ENCODE data around the gene BCL2L14. TPM values are rescaled to one million over a fixed set of nuclear protein-coding genes. Genes with fewer than 3 reads are reported as not detected.

The BCL2L14 gene
- polyA plus RNA-seq, 2 of the 4 experiments (the other 2 are of a cell fraction), result 0.06 TPM; not detected in 1

DNA sequence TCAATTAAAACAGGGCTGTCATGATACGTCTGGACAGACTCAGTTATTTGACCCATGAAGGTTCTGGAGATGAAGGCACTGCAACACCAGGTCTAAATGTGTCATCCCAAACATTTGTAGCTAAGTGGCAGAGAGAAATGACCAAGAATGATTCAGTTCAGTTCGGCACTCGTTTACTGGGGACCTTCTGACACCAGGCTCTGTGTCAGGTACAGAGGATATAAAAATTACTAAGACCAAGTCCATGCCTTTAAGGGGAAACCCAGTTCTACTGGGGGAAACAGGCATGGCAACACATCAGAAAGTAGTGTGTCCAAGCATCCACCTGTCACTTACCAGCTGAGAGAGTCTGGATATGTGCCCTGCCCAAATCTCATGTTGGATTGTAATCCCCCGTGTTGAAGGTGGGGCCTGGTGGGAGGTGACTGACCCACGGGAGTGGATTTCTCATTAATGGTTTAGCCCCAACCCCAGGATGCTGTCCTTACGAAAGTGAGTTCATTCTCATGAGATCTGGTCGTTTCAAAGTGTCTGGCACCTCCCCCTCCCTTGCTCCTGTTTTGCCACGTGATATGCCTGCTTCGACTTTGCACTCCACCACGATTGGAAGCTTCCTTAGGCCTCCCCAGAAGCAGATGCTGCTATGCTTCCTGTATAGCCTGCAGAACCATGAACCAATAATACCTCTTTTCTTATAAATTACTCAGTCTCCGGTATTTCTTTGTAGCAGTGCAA lies 41.9 kb upstream of the BCL2L14 start:
- ATAC-seq (no peak), DNase-seq (ENCODE audit: low read depth in 1 of 2, low spot score in 1 of 2) (no peak), FAIRE-seq (no peak)
- WGBS (ENCODE audit: missing lambda C conversion rate), result 44% methylated on average over 11 of the region's 11 CpGs
- Histone ChIP-seq H3K4me3 (no peak overlapping the region), H3K9me3 (peaks cover 14% of the 10 kb centered on the region; the same call in 2 of the 3 replicates), H3K4me1 (0 out of 3 replicates have a peak, but pooled peaks cover 3% of the 10 kb centered on the region), H3K4me2 (no peak overlapping the region), H3K27ac (no peak overlapping the region)
- POLR2A ChIA-PET, result no interaction called here
- CTCF ChIA-PET, result interaction anchor here (2.0 kb wide), 1 partner anchor 448 kb away, joined by 9 read pairs; no protein-coding TSS in a partner anchor
- no peak for TF ChIP-seq TP53 (CRISPR knock-in tag; IDR thresholded peaks at IDR 0.05)
- TF ChIP-seq BHLHE40 (IDR thresholded peaks at IDR 0.05; ENCODE audit: low read depth, low read length), result no peak
- TF ChIP-seq, protein P1, sequence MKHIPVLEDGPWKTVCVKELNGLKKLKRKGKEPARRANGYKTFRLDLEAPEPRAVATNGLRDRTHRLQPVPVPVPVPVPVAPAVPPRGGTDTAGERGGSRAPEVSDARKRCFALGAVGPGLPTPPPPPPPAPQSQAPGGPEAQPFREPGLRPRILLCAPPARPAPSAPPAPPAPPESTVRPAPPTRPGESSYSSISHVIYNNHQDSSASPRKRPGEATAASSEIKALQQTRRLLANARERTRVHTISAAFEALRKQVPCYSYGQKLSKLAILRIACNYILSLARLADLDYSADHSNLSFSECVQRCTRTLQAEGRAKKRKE (CRISPR knock-in tag; IDR thresholded peaks at IDR 0.05; ENCODE audit: low read depth), result no peak
- TF ChIP-seq RCOR1 (IDR thresholded peaks at IDR 0.05; ENCODE audit: low read depth, low read length), result no peak
- TF ChIP-seq RAD21 (conservative IDR thresholded peaks at IDR 0.05 in 1 of 2, IDR thresholded peaks at IDR 0.05 in 1 of 2), result no peak

DNA sequence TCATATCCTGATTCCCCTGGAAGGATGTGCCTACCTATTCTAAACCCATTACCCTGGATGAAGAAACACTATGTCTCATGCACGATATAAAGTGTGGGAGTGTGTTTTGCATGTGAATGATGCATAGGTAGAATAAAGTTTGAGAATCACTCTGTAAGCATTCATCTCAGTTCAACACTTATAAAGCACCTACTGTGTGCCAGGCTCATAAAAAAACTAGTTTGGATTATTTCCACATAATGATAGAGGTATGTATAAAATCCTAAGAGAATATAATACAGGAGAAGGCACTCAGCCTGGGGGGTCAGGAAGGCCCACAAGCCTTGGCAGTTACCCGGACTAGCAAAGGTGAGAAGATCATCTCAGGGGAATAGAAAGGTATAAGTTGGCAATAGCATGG lies 41.1 kb upstream of the BCL2L14 start:
- DNase-seq (ENCODE audit: low read depth in 1 of 2, low spot score in 1 of 2), result no peak
- H3K4me3 ChIP-seq, result no peak overlapping the region
- H3K9me3 ChIP-seq, result peaks cover 14% of the 10 kb centered on the region; the same call in 2 of the 3 replicates
- no peak overlapping the region for H3K27ac ChIP-seq
- no peak for FAIRE-seq
- 0 out of 3 replicates have a peak, but pooled peaks cover 3% of the 10 kb centered on the region for H3K4me1 ChIP-seq
- WGBS (ENCODE audit: missing lambda C conversion rate), result 80% methylated on average over 2 of the region's 2 CpGs
- TF ChIP-seq ZNF302 (CRISPR knock-in tag; IDR thresholded peaks at IDR 0.05), result no peak
- TF ChIP-seq, protein P2, sequence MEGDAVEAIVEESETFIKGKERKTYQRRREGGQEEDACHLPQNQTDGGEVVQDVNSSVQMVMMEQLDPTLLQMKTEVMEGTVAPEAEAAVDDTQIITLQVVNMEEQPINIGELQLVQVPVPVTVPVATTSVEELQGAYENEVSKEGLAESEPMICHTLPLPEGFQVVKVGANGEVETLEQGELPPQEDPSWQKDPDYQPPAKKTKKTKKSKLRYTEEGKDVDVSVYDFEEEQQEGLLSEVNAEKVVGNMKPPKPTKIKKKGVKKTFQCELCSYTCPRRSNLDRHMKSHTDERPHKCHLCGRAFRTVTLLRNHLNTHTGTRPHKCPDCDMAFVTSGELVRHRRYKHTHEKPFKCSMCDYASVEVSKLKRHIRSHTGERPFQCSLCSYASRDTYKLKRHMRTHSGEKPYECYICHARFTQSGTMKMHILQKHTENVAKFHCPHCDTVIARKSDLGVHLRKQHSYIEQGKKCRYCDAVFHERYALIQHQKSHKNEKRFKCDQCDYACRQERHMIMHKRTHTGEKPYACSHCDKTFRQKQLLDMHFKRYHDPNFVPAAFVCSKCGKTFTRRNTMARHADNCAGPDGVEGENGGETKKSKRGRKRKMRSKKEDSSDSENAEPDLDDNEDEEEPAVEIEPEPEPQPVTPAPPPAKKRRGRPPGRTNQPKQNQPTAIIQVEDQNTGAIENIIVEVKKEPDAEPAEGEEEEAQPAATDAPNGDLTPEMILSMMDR (IDR thresholded peaks at IDR 0.05), result no peak
- TF ChIP-seq CBX8 (IDR thresholded peaks at IDR 0.05), result no peak
- no peak for TF ChIP-seq TFCP2L1 (CRISPR knock-in tag; IDR thresholded peaks at IDR 0.05)
- TF ChIP-seq KDM5A (IDR thresholded peaks at IDR 0.05), result no peak
- TF ChIP-seq ESRRA (IDR thresholded peaks at IDR 0.05; ENCODE audit: borderline replicate concordance, low read length), result no peak
- no peak for ATAC-seq
- ChIA-PET POLR2A (no interaction called here), CTCF (interaction anchor here (0.9 to 2.0 kb wide), 2 partner anchors 65 to 449 kb away, joined by 3 to 9 read pairs; no protein-coding TSS in a partner anchor)
- no peak overlapping the region for H3K4me2 ChIP-seq

DNA sequence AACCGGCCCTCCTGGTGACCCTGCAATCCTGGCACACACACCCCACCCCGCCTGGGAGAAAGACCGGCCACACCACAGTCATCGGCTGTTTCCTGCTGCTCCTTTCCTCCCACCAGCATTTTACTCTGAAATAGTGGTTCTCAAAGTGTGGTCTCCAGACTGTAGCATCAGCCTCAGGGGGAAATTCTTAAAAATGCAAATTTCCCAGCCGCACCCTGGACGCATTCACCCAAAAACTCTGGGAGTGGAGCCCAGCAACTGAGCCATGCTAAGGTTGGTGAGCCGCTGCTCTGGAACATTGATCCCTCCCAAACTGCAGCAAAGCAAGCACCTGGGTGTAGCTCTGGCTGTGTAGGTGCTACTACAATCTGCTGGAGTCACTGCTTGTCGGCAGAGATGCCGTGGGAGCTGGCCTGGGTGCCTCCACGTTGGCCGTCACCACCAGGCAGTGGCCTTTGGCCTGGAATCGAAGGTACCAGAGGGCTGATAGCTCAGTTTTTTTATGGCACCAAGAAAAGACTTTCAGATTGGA lies 38.4 kb upstream of the BCL2L14 start:
- ATAC-seq, result no peak
- Histone ChIP-seq H3K9me3 (peaks cover 2% of the 10 kb centered on the region; the same call in 1 of the 3 replicates), H3K4me2 (no peak overlapping the region), H3K4me1 (0 out of 3 replicates have a peak, but pooled peaks cover 3% of the 10 kb centered on the region), H3K4me3 (no peak overlapping the region), H3K27ac (no peak overlapping the region)
- ChIA-PET POLR2A (interaction anchor here (0.7 to 0.8 kb wide), 2 partner anchors 452 to 477 kb away, joined by 3 read pairs; no protein-coding TSS in a partner anchor), CTCF (interaction anchor here (0.8 to 10.4 kb wide), 31 partner anchors 10 to 1261 kb away, joined by 3 to 271 read pairs (median 4); no protein-coding TSS in a partner anchor)
- 83% methylated on average over 12 of the region's 12 CpGs for WGBS (ENCODE audit: missing lambda C conversion rate)
- TF ChIP-seq NFE2L2 (conservative IDR thresholded peaks at IDR 0.05; ENCODE audit: low read length) (no peak), ZNF302 (CRISPR knock-in tag; IDR thresholded peaks at IDR 0.05) (no peak), FOSB (CRISPR knock-in tag; IDR thresholded peaks at IDR 0.05) (no peak), MAFK (IDR thresholded peaks at IDR 0.05; ENCODE audit: partially characterized antibody) (no peak)
- FAIRE-seq, result no peak
- DNase-seq (ENCODE audit: low read depth in 1 of 2, low spot score in 1 of 2), result no peak
